ENCODE measurements around the gene TMEM154.

TMEM154 gene

GRCh38 chr4:152708361-152708760 is 28.6 kb upstream of the TMEM154 start:
- no peak for TF ChIP-seq CTCF (IDR thresholded peaks at IDR 0.05; ENCODE audit: low read depth, low read length)

GRCh38 chr4:152707632-152708031 is 27.8 kb upstream of the TMEM154 start:
- no peak for TF ChIP-seq CTCF (IDR thresholded peaks at IDR 0.05; ENCODE audit: low read depth, low read length)
- no peak overlapping the region for H3K4me3 ChIP-seq (ENCODE audit: low read depth, low read length)

More at GRCh38 chr4:152708361-152708760, 28.6 kb upstream of the TMEM154 start:
- H3K4me3 ChIP-seq (ENCODE audit: low read depth, low read length): no peak overlapping the region

GRCh38 chr4:152705903-152706302 is 26.1 kb upstream of the TMEM154 start:
- TF ChIP-seq CTCF (IDR thresholded peaks at IDR 0.05; ENCODE audit: low read depth, low read length): no peak
- H3K4me3 ChIP-seq (ENCODE audit: low read depth, low read length): no peak overlapping the region

- TF ChIP-seq CTCF (IDR thresholded peaks at IDR 0.05; ENCODE audit: low read depth, low read length): no peak
- H3K4me3 ChIP-seq (ENCODE audit: low read depth, low read length): no peak overlapping the region
Observed at GRCh38 chr4:152704788-152705187, 25.0 kb upstream of the TMEM154 start.

GRCh38 chr4:152700151-152700550 is 20.4 kb upstream of the TMEM154 start:
- TF ChIP-seq CTCF (IDR thresholded peaks at IDR 0.05; ENCODE audit: low read depth, low read length): no peak
- H3K4me3 ChIP-seq (ENCODE audit: low read depth, low read length): no peak overlapping the region

GRCh38 chr4:152699313-152699712 is 19.5 kb upstream of the TMEM154 start:
- no peak for TF ChIP-seq CTCF (IDR thresholded peaks at IDR 0.05; ENCODE audit: low read depth, low read length)
- H3K4me3 ChIP-seq (ENCODE audit: low read depth, low read length): no peak overlapping the region

GRCh38 chr4:152698089-152698499 is 18.3 kb upstream of the TMEM154 start:
- no peak overlapping the region for H3K4me3 ChIP-seq (ENCODE audit: low read depth, low read length)
- TF ChIP-seq CTCF (IDR thresholded peaks at IDR 0.05; ENCODE audit: low read depth, low read length): no peak

All from WI38 (cell line).